Smooth muscle cell (in vitro differentiated cells): ENCODE measurements around the gene FBXL17. TPM values are rescaled to one million over a fixed set of nuclear protein-coding genes. Genes with fewer than 3 reads are reported as not detected.

Source experiments
- DNase-seq: peaks from one replicate; lab custom pipeline; 2025; ENCODE audit not compliant: unreplicated experiment; lab: John Stamatoyannopoulos, UW
- H2AFZ ChIP-seq: fragments of 200-600 bp; sonication (generic); 2 replicates; pipeline ENCODE4 v1.6.0; 2016; ENCODE audit warnings: antibody characterized with exemption, low read depth, mild to moderate bottlenecking
- H3F3A ChIP-seq: fragments of 200-600 bp; sonication (generic); 2 replicates; pipeline ENCODE4 v1.6.0; 2017; ENCODE audit warnings: antibody characterized with exemption, low read depth
- H3K27ac ChIP-seq: fragments of 200-600 bp; sonication (generic); 2 replicates; pipeline ENCODE4 v1.5.1; 2016; ENCODE audit warnings: low read depth, mild to moderate bottlenecking
- H3K27me3 ChIP-seq: fragments of 200-600 bp; sonication (generic); 2 replicates; pipeline ENCODE4 v1.6.1; 2016; ENCODE audit warnings: low read depth, mild to moderate bottlenecking
- H3K36me3 ChIP-seq: fragments of 200-600 bp; sonication (generic); 2 replicates; pipeline ENCODE4 v1.5.1; 2016; ENCODE audit warnings: low read depth
- H3K4me1 ChIP-seq: fragments of 200-600 bp; sonication (generic); 2 replicates; pipeline ENCODE4 v1.5.1; 2016; ENCODE audit warnings: low read depth
- H3K4me2 ChIP-seq: fragments of 200-600 bp; sonication (generic); 2 replicates; pipeline ENCODE4 v1.6.0; 2016; ENCODE audit warnings: mild to moderate bottlenecking
- H3K4me3 ChIP-seq: fragments of 200-600 bp; sonication (generic); 2 replicates; pipeline ENCODE4 v1.5.1; 2016; ENCODE audit warnings: mild to moderate bottlenecking
- H3K79me2 ChIP-seq: fragments of 200-600 bp; sonication (generic); 2 replicates; pipeline ENCODE4 v1.6.0; 2016; ENCODE audit warnings: low read depth, mild to moderate bottlenecking
- H3K9ac ChIP-seq: fragments of 200-600 bp; sonication (generic); 2 replicates; pipeline ENCODE4 v1.6.0; 2016; ENCODE audit warnings: low read depth
- H3K9me3 ChIP-seq: fragments of 200-600 bp; sonication (generic); replicated peaks from 2 replicates; pipeline ENCODE4 v1.5.1; 2016; ENCODE audit warnings: low read depth
- H4K20me1 ChIP-seq: fragments of 200-600 bp; sonication (generic); 2 replicates; pipeline ENCODE4 v1.6.0; 2016; ENCODE audit warnings: low read depth
- WGBS: methylation state at CpG from one replicate; pipeline ENCODE4 v1.1.7; 2016; ENCODE audit warnings: low lambda C conversion rate; 5-methylcytosine and 5-hydroxymethylcytosine counted together
- polyA plus RNA-seq: library from polyadenylated mRNA; unstranded; fragments of >200 nt; fragmentation: Nextera tagmentation; extraction: Ambion mirVana; gene quantifications from 2 replicates; pipeline ENCODE4 v1.2.1, GENCODE V29; 2016
- total RNA-seq: library from RNA; depleted of rRNA; stranded (reverse); fragments of >200 nt; gene quantifications from 2 replicates; pipeline ENCODE4 v1.2.3, GENCODE V29; 2014
- TF ChIP-seq, protein P1 (sequence below): fragments of 200-600 bp; sonication (generic); IDR thresholded peaks from 2 replicates; pipeline ENCODE4 v1.5.1; 2017; ENCODE audit warnings: borderline replicate concordance, mild to moderate bottlenecking, antibody characterized with exemption; ENCODE audit not compliant: insufficient read depth, poor library complexity, severe bottlenecking

The FBXL17 gene
- total and polyA plus RNA-seq, 2 experiments from 2014 or later, result 5.4 to 16.0 TPM

DNA sequence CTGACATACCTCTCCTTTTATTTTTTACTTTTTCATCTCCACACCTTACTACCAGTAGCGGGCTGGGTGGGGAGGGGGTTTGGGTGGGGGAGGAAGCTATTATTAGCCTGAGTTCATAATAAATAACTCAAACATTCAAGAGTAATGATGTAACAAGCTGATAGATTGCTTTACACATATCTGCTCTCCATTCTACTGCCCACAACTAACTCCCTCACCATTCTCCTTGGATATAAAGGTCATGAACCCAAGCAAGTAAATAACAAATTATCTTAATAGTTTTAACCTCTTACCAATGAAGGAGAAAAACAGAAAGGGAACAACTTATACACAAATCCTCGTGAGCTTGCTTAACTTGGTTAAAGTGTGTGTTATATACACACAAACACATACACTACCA lies 15.4 kb downstream of the FBXL17 start:
- no peak for DNase-seq
- Histone ChIP-seq H3K27ac (no peak overlapping the region), H4K20me1 (no peaks in the 10 kb centered on the region), H2AFZ (no peak overlapping the region), H3K4me3 (no peak overlapping the region), H3K4me1 (peaks cover 10% of the 10 kb centered on the region), H3K79me2 (peaks cover 20% of the 10 kb centered on the region), H3F3A (no peaks in the 10 kb centered on the region), H3K4me2 (no peak overlapping the region), H3K36me3 (peaks cover 9% of the 10 kb centered on the region), H3K9me3 (no peaks in the 10 kb centered on the region), H3K9ac (no peak overlapping the region), H3K27me3 (no peaks in the 10 kb centered on the region)
- WGBS, result 78% methylated on average over 2 of the region's 2 CpGs
- TF ChIP-seq, protein P1, sequence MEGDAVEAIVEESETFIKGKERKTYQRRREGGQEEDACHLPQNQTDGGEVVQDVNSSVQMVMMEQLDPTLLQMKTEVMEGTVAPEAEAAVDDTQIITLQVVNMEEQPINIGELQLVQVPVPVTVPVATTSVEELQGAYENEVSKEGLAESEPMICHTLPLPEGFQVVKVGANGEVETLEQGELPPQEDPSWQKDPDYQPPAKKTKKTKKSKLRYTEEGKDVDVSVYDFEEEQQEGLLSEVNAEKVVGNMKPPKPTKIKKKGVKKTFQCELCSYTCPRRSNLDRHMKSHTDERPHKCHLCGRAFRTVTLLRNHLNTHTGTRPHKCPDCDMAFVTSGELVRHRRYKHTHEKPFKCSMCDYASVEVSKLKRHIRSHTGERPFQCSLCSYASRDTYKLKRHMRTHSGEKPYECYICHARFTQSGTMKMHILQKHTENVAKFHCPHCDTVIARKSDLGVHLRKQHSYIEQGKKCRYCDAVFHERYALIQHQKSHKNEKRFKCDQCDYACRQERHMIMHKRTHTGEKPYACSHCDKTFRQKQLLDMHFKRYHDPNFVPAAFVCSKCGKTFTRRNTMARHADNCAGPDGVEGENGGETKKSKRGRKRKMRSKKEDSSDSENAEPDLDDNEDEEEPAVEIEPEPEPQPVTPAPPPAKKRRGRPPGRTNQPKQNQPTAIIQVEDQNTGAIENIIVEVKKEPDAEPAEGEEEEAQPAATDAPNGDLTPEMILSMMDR, result no peak

DNA sequence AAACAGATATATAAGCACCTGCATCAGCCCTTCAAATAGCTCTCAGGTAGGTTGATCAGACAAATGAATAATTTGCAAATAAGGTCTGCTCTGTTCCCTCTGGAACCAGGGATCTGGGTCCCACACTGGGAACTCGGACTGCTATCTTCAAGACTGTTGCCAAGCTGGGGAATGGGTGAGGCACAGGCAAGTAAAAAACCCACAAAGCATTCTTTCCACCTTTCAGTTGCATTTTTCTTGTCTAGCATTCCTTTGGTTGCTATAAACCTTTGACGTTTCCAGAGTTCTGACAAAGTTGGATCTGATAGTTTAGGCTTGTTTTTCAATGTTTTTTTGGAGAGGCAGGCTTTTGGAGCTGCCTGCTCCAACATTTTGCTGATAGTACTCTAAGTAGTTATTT lies 20.1 kb downstream of the FBXL17 start:
- Histone ChIP-seq H3K36me3 (peaks cover 9% of the 10 kb centered on the region), H2AFZ (no peak overlapping the region), H3F3A (no peaks in the 10 kb centered on the region), H3K9ac (no peak overlapping the region), H3K9me3 (no peaks in the 10 kb centered on the region), H3K4me2 (peak overlapping the region; percentile 25), H3K27ac (peak overlapping the region; percentile 51), H3K79me2 (no peaks in the 10 kb centered on the region), H3K4me1 (peaks cover 11% of the 10 kb centered on the region), H3K27me3 (no peaks in the 10 kb centered on the region), H3K4me3 (no peak overlapping the region), H4K20me1 (no peaks in the 10 kb centered on the region)
- TF ChIP-seq, protein P1, result no peak
- no peak for DNase-seq
- 33% methylated on average over 2 of the region's 2 CpGs for WGBS

DNA sequence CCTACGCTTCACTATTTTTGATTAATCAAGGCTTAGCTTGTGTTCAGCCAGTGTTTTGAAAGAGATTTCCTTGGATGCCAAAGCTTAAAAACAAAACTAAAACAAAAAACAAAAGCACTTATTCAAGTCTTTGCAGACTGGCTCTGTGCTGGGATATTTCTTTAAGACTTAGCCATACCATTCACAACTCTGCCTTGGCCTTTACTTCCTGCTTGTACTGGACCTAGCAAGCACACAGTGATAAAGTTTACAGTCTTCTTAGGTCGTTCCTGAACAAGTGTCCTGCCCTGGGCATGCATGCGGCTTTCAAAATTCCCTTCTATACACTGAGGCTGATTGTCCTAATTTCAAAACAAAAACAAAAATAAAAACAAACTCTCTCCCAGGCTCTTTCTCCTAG lies 20.7 kb downstream of the FBXL17 start:
- Histone ChIP-seq H3K4me2 (no peak overlapping the region), H3K4me3 (no peak overlapping the region), H3K27ac (peak overlapping the region; percentile 51), H3K9me3 (no peaks in the 10 kb centered on the region), H3K36me3 (peaks cover 9% of the 10 kb centered on the region), H3K27me3 (no peaks in the 10 kb centered on the region), H2AFZ (no peak overlapping the region), H3F3A (no peaks in the 10 kb centered on the region), H3K79me2 (no peaks in the 10 kb centered on the region), H3K9ac (no peak overlapping the region), H3K4me1 (peaks cover 11% of the 10 kb centered on the region), H4K20me1 (no peaks in the 10 kb centered on the region)
- no peak for DNase-seq
- TF ChIP-seq, protein P1, result no peak
- 64% methylated on average over 3 of the region's 3 CpGs for WGBS

GRCh38 chr5:108360280-108360679 lies 21.6 kb downstream of the FBXL17 start:
- Histone ChIP-seq H3K27ac (no peak overlapping the region), H3K9me3 (no peaks in the 10 kb centered on the region), H2AFZ (no peak overlapping the region), H3K27me3 (no peaks in the 10 kb centered on the region), H3F3A (no peaks in the 10 kb centered on the region), H3K9ac (no peak overlapping the region), H4K20me1 (no peaks in the 10 kb centered on the region), H3K79me2 (no peaks in the 10 kb centered on the region), H3K4me2 (no peak overlapping the region), H3K4me3 (no peak overlapping the region), H3K36me3 (peaks cover 9% of the 10 kb centered on the region), H3K4me1 (peaks cover 11% of the 10 kb centered on the region)
- 64% methylated on average over 4 of the region's 4 CpGs for WGBS
- DNase-seq, result no peak
- TF ChIP-seq, protein P1, result no peak
